MCF 10A (cell line): Measurements from ENCODE around the gene TWNK. TPM values are rescaled to one million over a fixed set of nuclear protein-coding genes. Genes with fewer than 3 reads are reported as not detected.

ENCODE experiments used
- BruUV-seq: library from RNA; stranded (reverse); fragments of 400-500 nt; replicated peaks from 2 replicates; lab custom pipeline; 2021; lab: Mats Ljungman, UMichigan
- CTCF ChIA-PET: fragments of 300-600 bp; sonication (Branson Sonifier 250); formaldehyde crosslinking; extraction: SDS; loops from one replicate; lab custom pipeline; 2021; ENCODE audit warnings: antibody characterized with exemption, inconsistent platforms; lab: Yijun Ruan, JAX
- POLR2A ChIA-PET: fragments of 300-600, 350-650 bp; sonication (Branson Sonifier 250); formaldehyde crosslinking; extraction: SDS; loops from one replicate; lab custom pipeline; 2020; ENCODE audit warnings: antibody characterized with exemption, inconsistent platforms; lab: Yijun Ruan, JAX
- DNase-seq: peaks from one replicate; pipeline ENCODE4 v3.0.0-alpha.2; 2018; ENCODE audit not compliant: unreplicated experiment
- H3K27ac Mint-ChIP-seq: one replicate; pipeline ENCODE4 v1.8.0; 2022; ENCODE audit warnings: mild to moderate bottlenecking, low read depth, mixed read lengths; ENCODE audit not compliant: unreplicated experiment
- H3K27me3 Mint-ChIP-seq: one replicate; pipeline ENCODE4 v1.8.0; 2022; ENCODE audit warnings: mixed read lengths; ENCODE audit not compliant: insufficient read depth, unreplicated experiment
- H3K36me3 Mint-ChIP-seq: one replicate; pipeline ENCODE4 v1.8.0; 2022; ENCODE audit warnings: mild to moderate bottlenecking, moderate library complexity, mixed read lengths; ENCODE audit not compliant: insufficient read depth, unreplicated experiment
- H3K4me1 Mint-ChIP-seq: one replicate; pipeline ENCODE4 v1.8.0; 2022; ENCODE audit warnings: mixed read lengths; ENCODE audit not compliant: insufficient read depth, unreplicated experiment
- H3K4me3 Mint-ChIP-seq: one replicate; pipeline ENCODE4 v1.8.0; 2022; ENCODE audit warnings: mild to moderate bottlenecking, moderate library complexity, mixed read lengths; ENCODE audit not compliant: unreplicated experiment
- H3K9me3 Mint-ChIP-seq: one replicate; pipeline ENCODE4 v1.8.0; 2022; ENCODE audit warnings: mixed read lengths; ENCODE audit not compliant: unreplicated experiment
- intact Hi-C: fragments of 100-400 bp; cut with micrococcal nuclease; formaldehyde crosslinking; loops from 2 replicates; pipeline ENCODE4 v1.14.1; 2022
- total RNA-seq: library from RNA; stranded (reverse); gene quantifications from 2 replicates; pipeline ENCODE4 v1.2.3, GENCODE V29; 2022
- TF ChIP-seq, protein P1 (sequence below): fragments of 200-600 bp; IDR thresholded peaks from one replicate; pipeline ENCODE4 v1.8.0; 2022; ENCODE audit warnings: antibody characterized with exemption, mild to moderate bottlenecking; ENCODE audit not compliant: unreplicated experiment

The TWNK gene
- total RNA-seq, 1 experiment from 2014 or later = 27.9 TPM

DNA sequence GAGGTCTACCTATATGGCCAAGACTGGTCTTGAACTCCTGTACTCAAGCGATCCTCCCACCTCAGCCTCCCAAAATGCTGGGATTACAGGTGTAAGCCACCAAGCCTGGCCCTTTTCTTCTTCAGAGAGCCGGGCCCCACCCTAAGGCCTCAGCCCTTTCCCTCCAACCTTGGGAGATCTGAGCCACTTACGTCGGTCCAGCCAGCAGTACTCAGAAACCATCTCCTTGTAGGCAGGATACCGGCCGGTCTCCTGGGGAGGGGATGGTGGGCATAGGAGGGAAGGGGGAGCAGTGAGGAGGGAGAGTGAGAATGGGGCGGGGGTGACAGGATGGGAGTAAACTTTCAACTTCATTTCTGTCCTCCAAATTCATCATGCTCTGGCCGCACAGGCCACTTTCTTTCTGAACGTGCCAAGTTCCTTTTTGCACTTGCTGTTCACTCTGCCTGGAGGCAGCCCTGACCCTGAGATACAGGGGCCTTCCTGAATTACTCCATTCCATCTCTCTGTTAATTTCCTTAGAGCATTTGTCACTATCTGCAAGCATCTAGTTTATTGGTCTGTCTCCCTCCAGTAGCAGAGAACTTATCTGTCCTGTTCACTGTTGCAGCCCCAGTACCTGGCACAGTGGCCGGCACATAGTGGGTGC, 33.2 kb downstream of the TWNK start:
- no peaks in the 10 kb centered on the region for H3K27me3 Mint-ChIP-seq

DNA sequence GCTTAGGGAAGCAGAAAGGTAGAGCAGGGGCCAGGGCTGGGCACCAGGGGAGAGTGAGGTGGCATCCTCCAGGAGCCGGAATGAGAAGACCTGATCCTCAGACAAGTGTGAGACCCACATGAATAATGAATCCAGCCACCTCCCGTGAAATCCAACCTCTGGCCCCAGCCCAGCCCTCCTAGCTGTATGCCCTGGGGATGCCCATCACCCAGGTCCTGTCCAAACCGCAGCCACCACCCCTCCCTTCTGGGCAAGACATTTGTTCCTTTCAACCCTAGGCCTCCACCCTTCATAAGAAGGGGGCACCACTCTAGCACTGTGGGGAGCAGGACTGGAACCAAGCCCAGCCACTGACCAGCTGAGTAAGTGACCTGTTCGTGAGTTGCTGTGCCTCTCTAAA, 33.9 kb downstream of the TWNK start:
- ChIA-PET CTCF (no interaction called here), POLR2A (interaction anchor here (1.0 kb wide), 1 partner anchor 10 kb away, joined by 4 read pairs; the partner anchor contains the start of genes PDZD7 and SFXN3)
- BruUV-seq = no TSS peak
- no peak for DNase-seq
- no peaks in the 10 kb centered on the region for H3K36me3 Mint-ChIP-seq
- H3K4me1 Mint-ChIP-seq = peaks cover 4% of the 10 kb centered on the region
- no peak overlapping the region for H3K4me3 Mint-ChIP-seq
- intact Hi-C loops = no loop called here
- TF ChIP-seq, protein P1, sequence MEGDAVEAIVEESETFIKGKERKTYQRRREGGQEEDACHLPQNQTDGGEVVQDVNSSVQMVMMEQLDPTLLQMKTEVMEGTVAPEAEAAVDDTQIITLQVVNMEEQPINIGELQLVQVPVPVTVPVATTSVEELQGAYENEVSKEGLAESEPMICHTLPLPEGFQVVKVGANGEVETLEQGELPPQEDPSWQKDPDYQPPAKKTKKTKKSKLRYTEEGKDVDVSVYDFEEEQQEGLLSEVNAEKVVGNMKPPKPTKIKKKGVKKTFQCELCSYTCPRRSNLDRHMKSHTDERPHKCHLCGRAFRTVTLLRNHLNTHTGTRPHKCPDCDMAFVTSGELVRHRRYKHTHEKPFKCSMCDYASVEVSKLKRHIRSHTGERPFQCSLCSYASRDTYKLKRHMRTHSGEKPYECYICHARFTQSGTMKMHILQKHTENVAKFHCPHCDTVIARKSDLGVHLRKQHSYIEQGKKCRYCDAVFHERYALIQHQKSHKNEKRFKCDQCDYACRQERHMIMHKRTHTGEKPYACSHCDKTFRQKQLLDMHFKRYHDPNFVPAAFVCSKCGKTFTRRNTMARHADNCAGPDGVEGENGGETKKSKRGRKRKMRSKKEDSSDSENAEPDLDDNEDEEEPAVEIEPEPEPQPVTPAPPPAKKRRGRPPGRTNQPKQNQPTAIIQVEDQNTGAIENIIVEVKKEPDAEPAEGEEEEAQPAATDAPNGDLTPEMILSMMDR = no peak
- H3K27me3 Mint-ChIP-seq = no peaks in the 10 kb centered on the region
- no peak overlapping the region for H3K27ac Mint-ChIP-seq
- no peaks in the 10 kb centered on the region for H3K9me3 Mint-ChIP-seq

More for the DNA sequence above, 33.2 kb downstream of the TWNK start:
- peaks cover 4% of the 10 kb centered on the region for H3K4me1 Mint-ChIP-seq
- TF ChIP-seq, protein P1 = no peak
- ChIA-PET CTCF (interaction anchor here (0.8 to 7.0 kb wide), 3 partner anchors 7 to 27 kb away, joined by 3 to 199 read pairs (median 3); partner anchors contain the start of gene LZTS2), POLR2A (interaction anchor here (1.0 kb wide), 1 partner anchor 10 kb away, joined by 4 read pairs; the partner anchor contains the start of genes PDZD7 and SFXN3)
- no peak overlapping the region for H3K27ac Mint-ChIP-seq
- no TSS peak for BruUV-seq
- DNase-seq = no peak
- no peak overlapping the region for H3K4me3 Mint-ChIP-seq
- H3K9me3 Mint-ChIP-seq = no peaks in the 10 kb centered on the region
- intact Hi-C loops = no loop called here
- no peaks in the 10 kb centered on the region for H3K36me3 Mint-ChIP-seq

DNA sequence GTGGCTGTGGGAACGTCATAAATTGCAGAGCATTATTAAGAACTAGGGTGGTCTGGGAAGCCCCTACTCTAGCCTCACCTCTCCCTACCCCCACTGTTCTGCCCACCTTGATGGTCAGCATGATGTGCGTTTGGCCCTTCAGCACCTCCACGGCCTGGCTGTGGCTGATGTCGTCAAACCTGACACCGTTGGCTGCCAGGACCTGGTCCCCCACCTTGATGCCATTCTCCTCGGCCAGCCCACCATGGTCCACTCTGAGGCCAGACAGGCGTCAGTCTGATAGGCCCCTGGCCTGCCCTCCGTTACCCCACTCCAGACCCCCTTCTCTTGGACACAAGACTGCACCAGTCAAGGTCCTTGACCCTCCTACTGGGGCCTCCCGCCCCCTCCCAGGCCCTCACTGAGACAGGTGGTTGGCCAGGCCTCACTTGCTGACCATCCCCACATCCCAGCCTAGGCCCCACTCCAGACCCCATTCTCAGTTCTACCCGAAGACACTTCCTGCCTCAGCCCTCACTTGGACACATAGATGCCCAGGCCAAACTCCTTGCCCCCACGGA, 34.4 kb downstream of the TWNK start:
- Mint-ChIP-seq H3K4me3 (no peak overlapping the region), H3K27me3 (no peaks in the 10 kb centered on the region), H3K36me3 (no peaks in the 10 kb centered on the region), H3K9me3 (no peaks in the 10 kb centered on the region), H3K4me1 (peaks cover 4% of the 10 kb centered on the region), H3K27ac (no peak overlapping the region)
- TF ChIP-seq, protein P1 = no peak
- ChIA-PET POLR2A (interaction anchor here (1.0 kb wide), 1 partner anchor 9 kb away, joined by 4 read pairs; the partner anchor contains the start of genes PDZD7 and SFXN3), CTCF (interaction anchor here (0.5 kb wide), 1 partner anchor 24 kb away, joined by 3 read pairs; no protein-coding TSS in a partner anchor)
- BruUV-seq = no TSS peak
- no peak for DNase-seq
- intact Hi-C loops = no loop called here

DNA sequence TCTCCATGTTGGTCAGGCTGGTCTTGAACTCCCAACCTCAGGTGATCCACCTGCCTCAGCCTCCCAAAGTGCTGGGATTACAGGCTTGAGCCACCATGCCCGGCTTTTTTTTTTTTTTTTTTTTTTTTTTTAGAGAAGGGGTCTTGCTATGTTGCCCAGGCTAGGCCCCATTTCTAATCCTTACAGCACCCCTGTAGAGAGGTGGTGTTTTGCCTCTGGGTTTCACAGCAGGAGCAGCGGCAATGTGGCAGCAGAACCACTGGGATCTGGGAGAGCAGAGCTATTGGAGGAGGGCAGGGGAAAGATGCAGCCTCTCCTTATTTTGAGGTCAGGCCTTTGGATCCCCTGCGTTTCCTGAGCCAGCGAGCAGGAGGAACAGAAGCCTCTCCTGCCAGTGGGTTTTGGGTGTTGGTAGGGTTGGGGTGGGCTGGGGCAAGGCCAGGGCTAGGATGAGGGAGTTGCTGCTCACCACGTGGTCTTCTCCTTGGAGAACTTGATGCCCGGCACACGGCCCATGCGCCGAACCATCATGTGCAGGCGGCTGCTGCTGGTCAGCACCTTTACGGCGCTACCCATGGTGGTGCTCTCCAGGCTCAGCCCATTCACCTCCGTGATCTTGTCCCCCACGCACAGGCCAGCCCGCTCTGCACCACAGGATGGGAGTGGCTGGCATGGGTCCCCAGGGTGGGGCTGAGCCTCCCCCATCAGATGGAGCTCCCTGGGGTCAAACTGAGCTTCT, 35.8 kb downstream of the TWNK start:
- POLR2A ChIA-PET = no interaction called here
- Mint-ChIP-seq H3K9me3 (no peaks in the 10 kb centered on the region), H3K36me3 (no peaks in the 10 kb centered on the region), H3K4me3 (no peak overlapping the region), H3K27ac (no peak overlapping the region), H3K27me3 (no peaks in the 10 kb centered on the region), H3K4me1 (peaks cover 4% of the 10 kb centered on the region)
- no peak for DNase-seq
- intact Hi-C loops = no loop called here
- no TSS peak for BruUV-seq
- CTCF ChIA-PET = interaction anchor here (0.6 kb wide), 1 partner anchor 15 kb away, joined by 3 read pairs; no protein-coding TSS in a partner anchor
- TF ChIP-seq, protein P1 = no peak
